NCI-H128 (cell line): ENCODE measurements around the gene SMARCA2.

Source experiments
- DNase-seq: peaks from one replicate; lab custom pipeline; 2025; ENCODE audit not compliant: unreplicated experiment; lab: John Stamatoyannopoulos, UW

The SMARCA2 gene

GRCh38 chr9:2199999-2200796 is 185.1 kb downstream of the SMARCA2 start:
- DNase-seq: no peak

- DNase-seq: no peak
These were observed 193.3 kb downstream of the SMARCA2 start for GRCh38 chr9:2208465-2208864.

- no peak for DNase-seq
These were observed 193.8 kb downstream of the SMARCA2 start for GRCh38 chr9:2208991-2209390.

GRCh38 chr9:2209400-2209799 is 194.3 kb downstream of the SMARCA2 start:
- no peak for DNase-seq

GRCh38 chr9:2210201-2210600 is 195.1 kb downstream of the SMARCA2 start:
- DNase-seq: no peak

GRCh38 chr9:2213830-2214468 is 198.8 kb downstream of the SMARCA2 start:
- DNase-seq: no peak

- no peak for DNase-seq
These were observed 199.6 kb downstream of the SMARCA2 start for GRCh38 chr9:2214707-2215106.

GRCh38 chr9:2215921-2216441 is 200.8 kb downstream of the SMARCA2 start:
- DNase-seq: no peak

- DNase-seq: no peak
These were observed 201.4 kb downstream of the SMARCA2 start for GRCh38 chr9:2216591-2216990.

- DNase-seq: no peak
These were observed 202.4 kb downstream of the SMARCA2 start for GRCh38 chr9:2217540-2217939.

- no peak for DNase-seq
These were observed 204.9 kb downstream of the SMARCA2 start for GRCh38 chr9:2220036-2220435.

- DNase-seq: no peak
These were observed 212.2 kb downstream of the SMARCA2 start for GRCh38 chr9:2227144-2227867.

GRCh38 chr9:2228132-2228531 is 213.0 kb downstream of the SMARCA2 start:
- no peak for DNase-seq

- DNase-seq: no peak
These were observed 213.5 kb downstream of the SMARCA2 start for GRCh38 chr9:2228641-2229040.

- no peak for DNase-seq
These were observed 214.1 kb downstream of the SMARCA2 start for GRCh38 chr9:2229109-2229721.

- DNase-seq: no peak
These were observed 215.2 kb downstream of the SMARCA2 start for GRCh38 chr9:2230362-2230761.

GRCh38 chr9:2231101-2231500 is 216.0 kb downstream of the SMARCA2 start:
- no peak for DNase-seq

- DNase-seq: no peak
These were observed 216.7 kb downstream of the SMARCA2 start for GRCh38 chr9:2231829-2232228.

GRCh38 chr9:2233274-2233673 is 218.1 kb downstream of the SMARCA2 start:
- DNase-seq: no peak

- peak; percentile 49 for DNase-seq
These were observed 219.3 kb downstream of the SMARCA2 start for GRCh38 chr9:2234371-2234893.

GRCh38 chr9:2235623-2236022 is 220.5 kb downstream of the SMARCA2 start:
- DNase-seq: no peak
